H1 (cell line): ENCODE measurements around the gene FCMR. TPM values are rescaled to one million over a fixed set of nuclear protein-coding genes. Genes with fewer than 3 reads are reported as not detected.

ENCODE experiments used
- CEBPB ChIP-seq: IDR thresholded peaks from 2 replicates; pipeline ENCODE4 v1.6.1; 2012; ENCODE audit warnings: low read depth, low read length
- EZH2 ChIP-seq: fragments of 200-600 bp; sonication (generic); IDR thresholded peaks from 2 replicates; pipeline ENCODE4 v1.7.1; 2012; ENCODE audit warnings: low read depth, mild to moderate bottlenecking, moderate library complexity, low read length, inconsistent platforms; ENCODE audit not compliant: severe bottlenecking
- FOSL1 ChIP-seq: IDR thresholded peaks from 2 replicates; pipeline ENCODE4 v1.6.1; 2011; ENCODE audit warnings: mild to moderate bottlenecking, low read depth, low read length, moderate library complexity; ENCODE audit not compliant: insufficient read depth
- JUN ChIP-seq: IDR thresholded peaks from 2 replicates; pipeline ENCODE4 v1.6.1; 2011; ENCODE audit warnings: low read depth, mild to moderate bottlenecking, improper control_type of control experiment, low read length
- KDM1A ChIP-seq: fragments of 200-600, 300-600 bp; sonication (generic); IDR thresholded peaks from 2 replicates; pipeline ENCODE4 v1.7.1; 2016; ENCODE audit warnings: mild to moderate bottlenecking, low read length, borderline replicate concordance
- RBBP5 ChIP-seq: IDR thresholded peaks from 2 replicates; pipeline ENCODE4 v1.7.1; 2012; ENCODE audit warnings: low read depth, mild to moderate bottlenecking, inconsistent platforms, low read length, moderate library complexity, borderline replicate concordance
- SP2 ChIP-seq: IDR thresholded peaks from 2 replicates; pipeline ENCODE4 v1.6.1; 2012; ENCODE audit warnings: mild to moderate bottlenecking, low read length, inconsistent platforms
- USF2 ChIP-seq: IDR thresholded peaks from 2 replicates; pipeline ENCODE4 v1.6.1; 2011; ENCODE audit warnings: low read length, improper control_type of control experiment
- polyA plus RNA-seq, 7 experiments: library from polyadenylated mRNA; depleted of rRNA in 3 of 7; stranded (reverse) in 5 of 7; unstranded in 2 of 7; fragments of >200 nt in 5 of 7; fragments of 200-250 nt in 2 of 7; gene quantifications; 1 replicate in 5 of 7; 2 replicates in 1 of 7; 4 replicates in 1 of 7; pipeline versions ENCODE4 v1.2.1 to v1.2.3, GENCODE V29; 2011 to 2013; ENCODE audit warnings: missing spikeins in 2 of 7, mixed read lengths in 2 of 7
- total RNA-seq: library from RNA; stranded (reverse); fragmentation: NEBNext Ultra II Directional; extraction: Animal tissue kit (Norgen Biotek cat#: 25700); gene quantifications from 2 replicates; pipeline ENCODE4 v1.2.1, GENCODE V29; 2021
- TF ChIP-seq, protein P1 (sequence below): fragments of 300-600 bp; sonication (generic); IDR thresholded peaks from 2 replicates; pipeline ENCODE4 v1.7.1; 2012; ENCODE audit warnings: low read length, moderate library complexity, mild to moderate bottlenecking, inconsistent platforms; ENCODE audit not compliant: insufficient replicate concordance

The FCMR gene
- total and polyA plus RNA-seq, 2 of the 8 experiments (the other 6 are each of a cell fraction or from before 2014, with no cell fraction given), result 0.53 TPM; not detected in 1

DNA sequence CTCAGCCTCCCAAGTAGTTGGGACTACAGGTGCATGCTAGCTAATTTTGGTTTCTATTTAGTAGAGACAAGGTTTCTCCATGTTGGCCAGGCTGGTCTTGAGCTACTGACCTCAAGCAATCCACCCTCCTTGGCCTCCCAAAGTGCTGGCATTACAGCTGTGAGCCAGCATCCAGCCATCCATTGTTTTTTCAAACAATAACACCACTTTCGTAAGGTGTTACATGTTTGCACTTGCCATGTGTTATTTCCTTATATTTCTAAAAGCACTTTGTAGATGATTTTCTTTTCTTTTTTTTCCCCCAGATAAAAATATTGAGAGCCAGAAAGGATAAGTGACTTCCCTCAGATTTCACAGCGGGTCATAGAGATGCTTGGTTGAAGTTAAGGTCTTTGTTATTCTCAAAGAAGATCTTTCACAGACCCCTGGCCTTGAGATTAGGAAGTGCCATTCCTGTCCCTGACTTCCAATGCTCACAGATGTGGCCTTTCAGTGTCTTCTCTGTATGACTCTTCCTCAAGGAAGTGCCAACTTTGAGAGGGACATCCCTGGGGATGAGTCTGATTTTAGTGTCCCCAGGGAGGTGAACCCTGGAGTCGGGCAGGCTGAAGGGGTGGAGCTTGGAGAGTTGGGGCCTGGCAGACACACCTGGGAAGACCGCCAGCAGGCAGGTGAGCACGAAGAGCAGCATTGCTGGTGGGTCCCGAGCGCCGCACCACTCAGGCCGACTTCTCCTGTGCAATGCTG lies 18.3 kb upstream of the FCMR start (continued):
- TF ChIP-seq, protein P1, sequence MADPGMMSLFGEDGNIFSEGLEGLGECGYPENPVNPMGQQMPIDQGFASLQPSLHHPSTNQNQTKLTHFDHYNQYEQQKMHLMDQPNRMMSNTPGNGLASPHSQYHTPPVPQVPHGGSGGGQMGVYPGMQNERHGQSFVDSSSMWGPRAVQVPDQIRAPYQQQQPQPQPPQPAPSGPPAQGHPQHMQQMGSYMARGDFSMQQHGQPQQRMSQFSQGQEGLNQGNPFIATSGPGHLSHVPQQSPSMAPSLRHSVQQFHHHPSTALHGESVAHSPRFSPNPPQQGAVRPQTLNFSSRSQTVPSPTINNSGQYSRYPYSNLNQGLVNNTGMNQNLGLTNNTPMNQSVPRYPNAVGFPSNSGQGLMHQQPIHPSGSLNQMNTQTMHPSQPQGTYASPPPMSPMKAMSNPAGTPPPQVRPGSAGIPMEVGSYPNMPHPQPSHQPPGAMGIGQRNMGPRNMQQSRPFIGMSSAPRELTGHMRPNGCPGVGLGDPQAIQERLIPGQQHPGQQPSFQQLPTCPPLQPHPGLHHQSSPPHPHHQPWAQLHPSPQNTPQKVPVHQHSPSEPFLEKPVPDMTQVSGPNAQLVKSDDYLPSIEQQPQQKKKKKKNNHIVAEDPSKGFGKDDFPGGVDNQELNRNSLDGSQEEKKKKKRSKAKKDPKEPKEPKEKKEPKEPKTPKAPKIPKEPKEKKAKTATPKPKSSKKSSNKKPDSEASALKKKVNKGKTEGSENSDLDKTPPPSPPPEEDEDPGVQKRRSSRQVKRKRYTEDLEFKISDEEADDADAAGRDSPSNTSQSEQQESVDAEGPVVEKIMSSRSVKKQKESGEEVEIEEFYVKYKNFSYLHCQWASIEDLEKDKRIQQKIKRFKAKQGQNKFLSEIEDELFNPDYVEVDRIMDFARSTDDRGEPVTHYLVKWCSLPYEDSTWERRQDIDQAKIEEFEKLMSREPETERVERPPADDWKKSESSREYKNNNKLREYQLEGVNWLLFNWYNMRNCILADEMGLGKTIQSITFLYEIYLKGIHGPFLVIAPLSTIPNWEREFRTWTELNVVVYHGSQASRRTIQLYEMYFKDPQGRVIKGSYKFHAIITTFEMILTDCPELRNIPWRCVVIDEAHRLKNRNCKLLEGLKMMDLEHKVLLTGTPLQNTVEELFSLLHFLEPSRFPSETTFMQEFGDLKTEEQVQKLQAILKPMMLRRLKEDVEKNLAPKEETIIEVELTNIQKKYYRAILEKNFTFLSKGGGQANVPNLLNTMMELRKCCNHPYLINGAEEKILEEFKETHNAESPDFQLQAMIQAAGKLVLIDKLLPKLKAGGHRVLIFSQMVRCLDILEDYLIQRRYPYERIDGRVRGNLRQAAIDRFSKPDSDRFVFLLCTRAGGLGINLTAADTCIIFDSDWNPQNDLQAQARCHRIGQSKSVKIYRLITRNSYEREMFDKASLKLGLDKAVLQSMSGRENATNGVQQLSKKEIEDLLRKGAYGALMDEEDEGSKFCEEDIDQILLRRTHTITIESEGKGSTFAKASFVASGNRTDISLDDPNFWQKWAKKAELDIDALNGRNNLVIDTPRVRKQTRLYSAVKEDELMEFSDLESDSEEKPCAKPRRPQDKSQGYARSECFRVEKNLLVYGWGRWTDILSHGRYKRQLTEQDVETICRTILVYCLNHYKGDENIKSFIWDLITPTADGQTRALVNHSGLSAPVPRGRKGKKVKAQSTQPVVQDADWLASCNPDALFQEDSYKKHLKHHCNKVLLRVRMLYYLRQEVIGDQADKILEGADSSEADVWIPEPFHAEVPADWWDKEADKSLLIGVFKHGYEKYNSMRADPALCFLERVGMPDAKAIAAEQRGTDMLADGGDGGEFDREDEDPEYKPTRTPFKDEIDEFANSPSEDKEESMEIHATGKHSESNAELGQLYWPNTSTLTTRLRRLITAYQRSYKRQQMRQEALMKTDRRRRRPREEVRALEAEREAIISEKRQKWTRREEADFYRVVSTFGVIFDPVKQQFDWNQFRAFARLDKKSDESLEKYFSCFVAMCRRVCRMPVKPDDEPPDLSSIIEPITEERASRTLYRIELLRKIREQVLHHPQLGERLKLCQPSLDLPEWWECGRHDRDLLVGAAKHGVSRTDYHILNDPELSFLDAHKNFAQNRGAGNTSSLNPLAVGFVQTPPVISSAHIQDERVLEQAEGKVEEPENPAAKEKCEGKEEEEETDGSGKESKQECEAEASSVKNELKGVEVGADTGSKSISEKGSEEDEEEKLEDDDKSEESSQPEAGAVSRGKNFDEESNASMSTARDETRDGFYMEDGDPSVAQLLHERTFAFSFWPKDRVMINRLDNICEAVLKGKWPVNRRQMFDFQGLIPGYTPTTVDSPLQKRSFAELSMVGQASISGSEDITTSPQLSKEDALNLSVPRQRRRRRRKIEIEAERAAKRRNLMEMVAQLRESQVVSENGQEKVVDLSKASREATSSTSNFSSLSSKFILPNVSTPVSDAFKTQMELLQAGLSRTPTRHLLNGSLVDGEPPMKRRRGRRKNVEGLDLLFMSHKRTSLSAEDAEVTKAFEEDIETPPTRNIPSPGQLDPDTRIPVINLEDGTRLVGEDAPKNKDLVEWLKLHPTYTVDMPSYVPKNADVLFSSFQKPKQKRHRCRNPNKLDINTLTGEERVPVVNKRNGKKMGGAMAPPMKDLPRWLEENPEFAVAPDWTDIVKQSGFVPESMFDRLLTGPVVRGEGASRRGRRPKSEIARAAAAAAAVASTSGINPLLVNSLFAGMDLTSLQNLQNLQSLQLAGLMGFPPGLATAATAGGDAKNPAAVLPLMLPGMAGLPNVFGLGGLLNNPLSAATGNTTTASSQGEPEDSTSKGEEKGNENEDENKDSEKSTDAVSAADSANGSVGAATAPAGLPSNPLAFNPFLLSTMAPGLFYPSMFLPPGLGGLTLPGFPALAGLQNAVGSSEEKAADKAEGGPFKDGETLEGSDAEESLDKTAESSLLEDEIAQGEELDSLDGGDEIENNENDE, result no peak
- TF ChIP-seq JUN, result no peak
- no peak for TF ChIP-seq EZH2
- TF ChIP-seq KDM1A, result no peak
- TF ChIP-seq USF2, result no peak
- no peak for TF ChIP-seq FOSL1
- no peak for TF ChIP-seq CEBPB
- no peak for TF ChIP-seq SP2
- no peak for TF ChIP-seq RBBP5
